ENCODE measurements around the gene HSPB3.

DNA sequence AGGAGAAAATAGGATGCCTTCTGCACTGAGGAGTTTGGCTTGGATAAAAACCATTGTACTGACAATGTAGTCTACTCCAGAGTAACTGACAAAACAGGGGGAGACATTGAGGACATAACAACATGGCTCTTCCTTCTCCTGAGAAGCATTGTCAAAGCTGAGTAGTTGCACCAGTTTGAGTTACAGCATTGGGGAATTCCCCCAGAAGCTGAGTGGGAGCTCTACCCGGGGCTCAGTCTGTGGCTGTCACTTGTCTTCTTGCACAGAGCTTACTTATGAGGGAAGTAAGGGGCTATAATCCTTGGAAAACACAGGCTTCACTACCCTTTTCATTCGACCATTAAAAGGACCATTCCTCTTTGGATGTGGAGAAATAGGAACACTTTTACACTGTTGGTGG is 21.2 kb downstream of the HSPB3 start:
- TF ChIP-seq, protein P1, sequence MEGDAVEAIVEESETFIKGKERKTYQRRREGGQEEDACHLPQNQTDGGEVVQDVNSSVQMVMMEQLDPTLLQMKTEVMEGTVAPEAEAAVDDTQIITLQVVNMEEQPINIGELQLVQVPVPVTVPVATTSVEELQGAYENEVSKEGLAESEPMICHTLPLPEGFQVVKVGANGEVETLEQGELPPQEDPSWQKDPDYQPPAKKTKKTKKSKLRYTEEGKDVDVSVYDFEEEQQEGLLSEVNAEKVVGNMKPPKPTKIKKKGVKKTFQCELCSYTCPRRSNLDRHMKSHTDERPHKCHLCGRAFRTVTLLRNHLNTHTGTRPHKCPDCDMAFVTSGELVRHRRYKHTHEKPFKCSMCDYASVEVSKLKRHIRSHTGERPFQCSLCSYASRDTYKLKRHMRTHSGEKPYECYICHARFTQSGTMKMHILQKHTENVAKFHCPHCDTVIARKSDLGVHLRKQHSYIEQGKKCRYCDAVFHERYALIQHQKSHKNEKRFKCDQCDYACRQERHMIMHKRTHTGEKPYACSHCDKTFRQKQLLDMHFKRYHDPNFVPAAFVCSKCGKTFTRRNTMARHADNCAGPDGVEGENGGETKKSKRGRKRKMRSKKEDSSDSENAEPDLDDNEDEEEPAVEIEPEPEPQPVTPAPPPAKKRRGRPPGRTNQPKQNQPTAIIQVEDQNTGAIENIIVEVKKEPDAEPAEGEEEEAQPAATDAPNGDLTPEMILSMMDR (IDR thresholded peaks at IDR 0.05; ENCODE audit: poor library complexity) = no peak
- no peak for TF ChIP-seq EZH2phosphoT487 (IDR thresholded peaks at IDR 0.05; ENCODE audit: low read depth, severe bottlenecking, unreplicated experiment)

All from hepatocyte (in vitro differentiated cells).